Neuronal stem cell (in vitro differentiated cells): Measurements from ENCODE around the gene ACP7.

Experiments used
- DNase-seq: peaks from one replicate; pipeline ENCODE4 v3.0.0-alpha.2; 2013; ENCODE audit warnings: low spot score
- H2AFZ ChIP-seq: one replicate; pipeline ENCODE4 v1.6.1; 2013; ENCODE audit warnings: mild to moderate bottlenecking, low read length, inconsistent platforms
- H2AK5ac ChIP-seq: 2 replicates; pipeline ENCODE4 v1.6.1; 2013; ENCODE audit warnings: low read depth, mild to moderate bottlenecking, inconsistent platforms, low read length, moderate library complexity, mixed read lengths
- H2BK120ac ChIP-seq: 2 replicates; pipeline ENCODE4 v1.6.1; 2013; ENCODE audit warnings: low read depth, mild to moderate bottlenecking, inconsistent platforms, low read length, moderate library complexity, mixed read lengths
- H2BK12ac ChIP-seq: one replicate; pipeline ENCODE4 v1.6.1; 2013; ENCODE audit warnings: low read length, inconsistent platforms
- H2BK15ac ChIP-seq: 2 replicates; pipeline ENCODE4 v1.6.1; 2013; ENCODE audit warnings: mild to moderate bottlenecking, low read length, inconsistent platforms, mixed read lengths
- H2BK5ac ChIP-seq: one replicate; pipeline ENCODE4 v1.6.1; 2013; ENCODE audit warnings: inconsistent platforms, mild to moderate bottlenecking, low read length, moderate library complexity
- H3K14ac ChIP-seq: one replicate; pipeline ENCODE4 v1.6.1; 2013; ENCODE audit warnings: low read length, inconsistent platforms
- H3K18ac ChIP-seq: 2 replicates; pipeline ENCODE4 v1.6.1; 2013; ENCODE audit warnings: low read length, inconsistent platforms
- H3K23ac ChIP-seq: 2 replicates; pipeline ENCODE4 v1.6.1; 2013; ENCODE audit warnings: low read depth, mild to moderate bottlenecking, mixed read lengths, low read length, inconsistent platforms; ENCODE audit not compliant: poor library complexity
- H3K27ac ChIP-seq: replicated peaks from 3 replicates; pipeline ENCODE4 v1.5.1; 2013; ENCODE audit warnings: low read length, inconsistent platforms
- H3K27me3 ChIP-seq, 3 experiments: 2 replicates each; pipeline ENCODE4 v1.6.1; 2013; ENCODE audit warnings: low read length in 3 of 3, mild to moderate bottlenecking in 2 of 3, inconsistent platforms in 1 of 3, low read depth in 1 of 3, mixed read lengths in 1 of 3, moderate library complexity in 1 of 3; ENCODE audit not compliant: control insufficient read depth in 3 of 3, insufficient read depth in 3 of 3
- H3K36me3 ChIP-seq, 2 donors: replicated peaks in 1 of 2; 2 replicates each; pipeline ENCODE4 v1.6.1; 2013; ENCODE audit warnings: low read length in 2 of 2; ENCODE audit not compliant: control insufficient read depth in 2 of 2, insufficient read depth in 2 of 2
- H3K4ac ChIP-seq: 2 replicates; pipeline ENCODE4 v1.6.1; 2013; ENCODE audit warnings: inconsistent platforms, mild to moderate bottlenecking, low read length, moderate library complexity
- H3K4me1 ChIP-seq, 2 donors: 1 replicate in 1 of 2; 2 replicates in 1 of 2; pipeline ENCODE4 v1.6.1; 2013; ENCODE audit warnings: low read length in 2 of 2, low read depth in 1 of 2; ENCODE audit not compliant: control insufficient read depth in 2 of 2, insufficient read depth in 1 of 2
- H3K4me2 ChIP-seq: one replicate; pipeline ENCODE4 v1.6.1; 2013; ENCODE audit warnings: mild to moderate bottlenecking, low read length, inconsistent platforms; ENCODE audit not compliant: insufficient read depth, poor library complexity, severe bottlenecking
- H3K4me3 ChIP-seq, 2 donors: 2 replicates each; pipeline ENCODE4 v1.5.1; 2013; ENCODE audit warnings: low read length in 2 of 2, mild to moderate bottlenecking in 2 of 2, inconsistent platforms in 1 of 2, moderate library complexity in 1 of 2
- H3K79me1 ChIP-seq: one replicate; pipeline ENCODE4 v1.6.1; 2013; ENCODE audit warnings: low read depth, mild to moderate bottlenecking, inconsistent platforms, low read length, moderate library complexity
- H3K9ac ChIP-seq: one replicate; pipeline ENCODE4 v1.6.1; 2013; ENCODE audit warnings: mild to moderate bottlenecking, low read depth, low read length, inconsistent platforms; ENCODE audit not compliant: poor library complexity
- H3K9me3 ChIP-seq, 2 donors: replicated peaks in 1 of 2; 2 replicates each; pipeline versions ENCODE3 to v1.6.1; 2013; ENCODE audit warnings: low read length in 2 of 2, mild to moderate bottlenecking in 2 of 2, inconsistent platforms in 1 of 2, low read depth in 1 of 2, mixed read lengths in 1 of 2, moderate library complexity in 1 of 2; ENCODE audit not compliant: control insufficient read depth in 2 of 2, insufficient read depth in 1 of 2
- H4K8ac ChIP-seq: one replicate; pipeline ENCODE4 v1.6.1; 2013; ENCODE audit warnings: low read depth, mild to moderate bottlenecking, inconsistent platforms, low read length, moderate library complexity
- H4K91ac ChIP-seq: one replicate; pipeline ENCODE4 v1.6.1; 2013; ENCODE audit warnings: low read length, low read depth, mild to moderate bottlenecking, inconsistent platforms; ENCODE audit not compliant: poor library complexity
- whole genome bisulfite sequencing, 2 donors: extraction: QIAGEN DNeasy Blood & Tissue Kit; methylation state at CpG; one replicate each; pipeline ENCODE4 v1.1.7; 2013; ENCODE audit warnings: missing lambda C conversion rate in 2 of 2, mixed read lengths in 1 of 2; ENCODE audit not compliant: insufficient read length in 2 of 2, insufficient replicate concordance in 1 of 2; ENCODE audit errors: extremely low coverage in 2 of 2; 5-methylcytosine and 5-hydroxymethylcytosine counted together

ACP7 gene

GRCh38 chr19:39111593-39112199, 27.5 kb downstream of the ACP7 start:
- Histone ChIP-seq H2AFZ (no peak overlapping the region), H3K9me3 (no peaks in the 10 kb centered on the region), H2BK120ac (no peak overlapping the region), H3K79me1 (no peaks in the 10 kb centered on the region), H2BK12ac (no peak overlapping the region), H3K23ac (no peak overlapping the region), H3K36me3 (no peaks in the 10 kb centered on the region), H3K27ac (no peak overlapping the region), H2AK5ac (no peak overlapping the region), H3K18ac (peak overlapping the region; percentile 13), H3K27me3 (peaks cover 0 to 19% (median 0%) of the 10 kb centered on the region in 3 experiments), H2BK5ac (no peak overlapping the region), H3K4me1 (no peaks in the 10 kb centered on the region), H3K4me2 (no peak overlapping the region), H4K8ac (no peak overlapping the region), H4K91ac (no peak overlapping the region), H3K14ac (no peak overlapping the region), H3K4ac (no peak overlapping the region), H2BK15ac (peak overlapping the region; percentile 85), H3K4me3 (no peak overlapping the region), H3K9ac (no peak overlapping the region)
- no CpG with 5 or more reads among the region's 18 CpGs for WGBS, 2 donors
- no peak for DNase-seq

GRCh38 chr19:39112338-39112890, 28.2 kb downstream of the ACP7 start:
- H3K27ac ChIP-seq = no peak overlapping the region

GRCh38 chr19:39113199-39113598, 29.0 kb downstream of the ACP7 start:
- peak overlapping the region; percentile 57 for H3K18ac ChIP-seq
- H2BK5ac ChIP-seq = peak overlapping the region; percentile 66
- no peak overlapping the region for H2BK120ac ChIP-seq
- no peaks in the 10 kb centered on the region for H3K36me3 ChIP-seq
- DNase-seq = no peak
- no peak overlapping the region for H3K4me2 ChIP-seq
- no CpG with 5 or more reads among the region's 10 CpGs for whole genome bisulfite sequencing, 2 donors
- H2AFZ ChIP-seq = no peak overlapping the region
- H3K27me3 ChIP-seq = peaks cover 0 to 19% (median 0%) of the 10 kb centered on the region in 3 experiments
- H3K27ac ChIP-seq = no peak overlapping the region
- H3K14ac ChIP-seq = no peak overlapping the region
- no peaks in the 10 kb centered on the region for H3K9me3 ChIP-seq
- H2BK12ac ChIP-seq = no peak overlapping the region
- H4K8ac ChIP-seq = no peak overlapping the region
- H3K4me3 ChIP-seq = no peak overlapping the region
- no peak overlapping the region for H4K91ac ChIP-seq
- no peak overlapping the region for H2AK5ac ChIP-seq
- H3K9ac ChIP-seq = no peak overlapping the region
- H3K4me1 ChIP-seq = no peaks in the 10 kb centered on the region
- no peaks in the 10 kb centered on the region for H3K79me1 ChIP-seq
- no peak overlapping the region for H2BK15ac ChIP-seq
- H3K23ac ChIP-seq = peak overlapping the region; percentile 20
- no peak overlapping the region for H3K4ac ChIP-seq

More at GRCh38 chr19:39112338-39112890, 28.2 kb downstream of the ACP7 start:
- Histone ChIP-seq H3K9me3 (no peaks in the 10 kb centered on the region), H3K4me3 (no peak overlapping the region), H2BK15ac (no peak overlapping the region), H2BK5ac (peak overlapping the region; percentile 53), H3K9ac (peak overlapping the region; percentile 70), H2BK120ac (no peak overlapping the region), H2AK5ac (peak overlapping the region; percentile 92), H4K91ac (no peak overlapping the region), H4K8ac (no peak overlapping the region), H3K4me1 (no peaks in the 10 kb centered on the region), H3K27me3 (peaks cover 0 to 19% (median 0%) of the 10 kb centered on the region in 3 experiments), H3K14ac (no peak overlapping the region), H3K4ac (no peak overlapping the region), H3K23ac (no peak overlapping the region), H3K36me3 (no peaks in the 10 kb centered on the region), H3K4me2 (no peak overlapping the region), H2BK12ac (peak overlapping the region; percentile 41), H3K79me1 (no peaks in the 10 kb centered on the region), H2AFZ (no peak overlapping the region), H3K18ac (peak overlapping the region; percentile 64)
- WGBS, 2 donors = no CpG with 5 or more reads among the region's 15 CpGs
- DNase-seq = no peak

GRCh38 chr19:39115105-39115847, 31.1 kb downstream of the ACP7 start:
- Histone ChIP-seq H3K9me3 (no peaks in the 10 kb centered on the region), H4K8ac (no peak overlapping the region), H2AK5ac (no peak overlapping the region), H3K79me1 (no peaks in the 10 kb centered on the region), H3K27ac (no peak overlapping the region), H2BK15ac (no peak overlapping the region), H3K14ac (no peak overlapping the region), H3K4me3 (no peak overlapping the region), H2BK120ac (no peak overlapping the region), H3K9ac (no peak overlapping the region), H3K23ac (no peak overlapping the region), H3K18ac (no peak overlapping the region), H2AFZ (no peak overlapping the region), H3K4me1 (no peaks in the 10 kb centered on the region), H3K4ac (no peak overlapping the region), H4K91ac (no peak overlapping the region), H3K27me3 (peaks cover 0 to 19% (median 0%) of the 10 kb centered on the region in 3 experiments), H3K36me3 (no peaks in the 10 kb centered on the region), H2BK5ac (no peak overlapping the region), H3K4me2 (no peak overlapping the region), H2BK12ac (no peak overlapping the region)
- no peak for DNase-seq
- WGBS, 2 donors = no CpG with 5 or more reads among the region's 11 CpGs
